ENCODE data around the gene CHD6. TPM values are rescaled to one million over a fixed set of nuclear protein-coding genes. Genes with fewer than 3 reads are reported as not detected.

The CHD6 gene
- total RNA-seq, 1 experiment from 2014 or later = 20.9 TPM

DNA sequence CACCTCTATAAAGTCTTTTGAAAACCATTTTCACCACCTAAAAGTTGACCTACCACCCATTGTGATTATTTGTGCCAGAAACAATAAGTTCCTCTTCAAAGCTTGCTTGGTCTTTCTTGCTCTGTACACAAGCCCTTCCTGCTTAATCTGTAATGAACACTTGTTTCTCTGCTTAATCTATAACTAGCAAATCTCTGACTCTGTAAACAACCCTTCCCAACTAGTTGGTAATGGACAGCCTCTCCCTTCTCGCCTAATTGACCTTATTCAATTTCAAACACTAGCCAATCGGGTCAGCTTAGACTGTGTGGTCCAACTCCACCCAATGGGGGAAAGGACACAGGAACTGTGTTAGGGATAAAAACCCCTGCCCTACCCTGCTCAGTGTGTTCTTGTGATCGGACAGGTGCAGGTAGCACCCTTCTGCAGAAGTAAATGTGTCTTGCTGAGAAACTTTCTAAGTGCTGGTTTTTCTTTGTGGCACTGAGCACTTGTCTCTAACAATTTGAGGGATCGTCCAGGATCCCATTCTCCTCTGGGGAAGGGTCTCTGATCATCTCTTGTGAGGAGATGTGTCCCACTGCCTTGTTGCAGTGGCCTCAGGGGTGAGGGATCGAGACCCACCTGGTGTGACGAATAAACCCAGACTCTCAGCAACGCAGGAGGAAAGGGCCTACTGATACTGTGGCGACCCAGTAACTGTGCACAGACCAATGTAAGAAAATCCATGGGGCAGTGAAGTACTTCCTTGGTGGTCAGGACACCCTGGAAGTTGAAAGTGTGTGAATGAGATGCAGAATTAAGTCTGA is 23.5 kb downstream of the CHD6 start:
- Histone ChIP-seq H3K27ac (no peak overlapping the region), H3K36me3 (peaks cover 4% of the 10 kb centered on the region; the same call in 1 of the 2 replicates)

DNA sequence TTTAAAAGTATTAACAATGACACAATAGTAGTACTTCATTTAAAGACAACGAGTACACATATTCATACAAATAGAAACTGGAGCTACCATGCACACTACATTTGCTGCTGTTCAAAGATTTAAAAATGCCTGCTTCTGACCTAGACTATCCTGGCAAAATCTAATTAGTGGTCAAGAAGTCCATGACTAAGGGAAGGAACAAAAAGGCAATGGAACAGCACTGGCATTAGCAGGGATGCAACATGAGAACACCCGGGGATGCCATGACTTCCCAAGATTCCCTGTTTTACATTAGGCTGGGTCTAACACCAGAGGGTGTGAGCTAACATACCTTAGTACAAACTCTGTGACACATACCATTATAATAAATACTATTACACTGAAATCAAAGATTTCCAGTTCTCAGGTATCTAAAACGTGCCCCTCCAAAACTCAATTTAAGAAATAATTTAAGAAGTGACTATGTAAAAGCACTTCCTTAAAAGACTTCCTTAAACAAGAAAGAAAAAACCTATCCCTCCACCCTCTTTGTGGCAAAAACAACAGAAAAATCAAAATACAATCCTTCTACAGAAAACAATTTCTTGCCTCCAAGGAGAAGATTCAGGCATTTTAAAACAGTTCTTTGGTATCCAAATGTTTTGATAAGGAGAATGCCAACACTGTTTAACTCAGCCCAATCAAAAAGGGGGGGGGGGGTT is 25.5 kb downstream of the CHD6 start:
- Histone ChIP-seq H3K4me1 (replicated peaks) (no peaks in the 10 kb centered on the region), H3K4me3 (no peak overlapping the region), H3K27ac (no peak overlapping the region), H3K9me3 (replicated peaks) (peaks cover under 1% of the 10 kb centered on the region; the same call in 1 of the 2 replicates), H3K36me3 (peaks cover 4% of the 10 kb centered on the region), H3K27me3 (replicated peaks) (no peaks in the 10 kb centered on the region)
- no peak for DNase-seq (ENCODE audit: low read depth in 1 of 2, low spot score in 2 of 2)

More for the DNA sequence above, 23.5 kb downstream of the CHD6 start:
- H3K27me3 ChIP-seq (replicated peaks) = no peaks in the 10 kb centered on the region
- H3K4me1 ChIP-seq (replicated peaks) = no peaks in the 10 kb centered on the region
- H3K4me3 ChIP-seq = no peak overlapping the region
- H3K9me3 ChIP-seq (replicated peaks) = peaks cover 21% of the 10 kb centered on the region
- DNase-seq (ENCODE audit: low read depth in 1 of 2, low spot score in 2 of 2) = no peak

DNA sequence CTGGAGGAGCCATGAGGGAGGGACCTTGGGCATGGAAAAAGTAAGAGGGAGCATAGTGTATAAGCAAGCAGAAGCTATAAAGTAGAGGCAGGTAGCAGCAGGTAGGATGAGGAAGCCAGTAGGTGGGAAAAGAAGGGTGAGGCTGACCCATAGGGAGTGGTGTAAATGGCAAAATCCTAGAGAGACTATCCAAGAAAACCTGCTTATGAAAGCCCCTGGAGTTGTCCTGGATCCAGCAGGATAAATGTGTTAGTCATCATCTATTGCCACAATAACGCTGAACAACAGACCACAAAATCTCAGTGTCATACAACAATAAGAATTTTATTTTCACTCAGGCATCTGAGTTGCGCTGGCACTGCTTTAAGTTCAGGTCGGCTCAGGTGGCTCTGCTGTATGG is 30.2 kb downstream of the CHD6 start:
- Histone ChIP-seq H3K4me3 (no peak overlapping the region), H3K9me3 (replicated peaks) (no peaks in the 10 kb centered on the region), H3K27ac (no peak overlapping the region), H3K27me3 (replicated peaks) (no peaks in the 10 kb centered on the region), H3K4me1 (replicated peaks) (no peaks in the 10 kb centered on the region), H3K36me3 (peaks cover 2% of the 10 kb centered on the region; the same call in 1 of the 2 replicates)
- DNase-seq (ENCODE audit: low read depth in 1 of 2, low spot score in 2 of 2) = no peak

DNA sequence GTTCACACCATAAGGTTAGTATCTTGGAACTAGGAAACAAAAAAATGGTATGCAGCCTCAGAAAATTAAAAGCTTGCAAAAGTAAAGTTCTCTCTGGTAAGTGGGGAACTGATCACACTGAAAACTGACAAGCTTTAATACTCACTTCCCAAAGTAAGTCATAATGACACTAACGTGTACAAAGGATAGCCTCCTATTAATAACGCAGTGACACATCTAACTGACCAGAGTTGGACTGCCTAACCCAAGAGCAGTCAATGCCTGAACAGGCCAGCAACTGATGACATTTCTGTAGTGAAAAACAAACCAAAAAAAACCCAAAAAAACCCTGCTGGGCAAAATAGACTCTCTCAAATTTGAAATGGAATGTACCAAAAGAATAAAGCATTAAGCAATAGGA is 30.7 kb downstream of the CHD6 start:
- Histone ChIP-seq H3K27ac (no peak overlapping the region), H3K9me3 (replicated peaks) (no peaks in the 10 kb centered on the region), H3K27me3 (replicated peaks) (no peaks in the 10 kb centered on the region), H3K4me1 (replicated peaks) (no peaks in the 10 kb centered on the region), H3K4me3 (no peak overlapping the region), H3K36me3 (peaks cover 2% of the 10 kb centered on the region; the same call in 1 of the 2 replicates)
- DNase-seq (ENCODE audit: low read depth in 1 of 2, low spot score in 2 of 2) = no peak

GRCh38 chr20:41586772-41587171 is 31.4 kb downstream of the CHD6 start:
- Histone ChIP-seq H3K9me3 (replicated peaks) (no peaks in the 10 kb centered on the region), H3K27ac (no peak overlapping the region), H3K36me3 (peaks cover 2% of the 10 kb centered on the region; the same call in 1 of the 2 replicates), H3K4me3 (no peak overlapping the region), H3K4me1 (replicated peaks) (no peaks in the 10 kb centered on the region), H3K27me3 (replicated peaks) (no peaks in the 10 kb centered on the region)
- DNase-seq (ENCODE audit: low read depth in 1 of 2, low spot score in 2 of 2) = no peak

DNA sequence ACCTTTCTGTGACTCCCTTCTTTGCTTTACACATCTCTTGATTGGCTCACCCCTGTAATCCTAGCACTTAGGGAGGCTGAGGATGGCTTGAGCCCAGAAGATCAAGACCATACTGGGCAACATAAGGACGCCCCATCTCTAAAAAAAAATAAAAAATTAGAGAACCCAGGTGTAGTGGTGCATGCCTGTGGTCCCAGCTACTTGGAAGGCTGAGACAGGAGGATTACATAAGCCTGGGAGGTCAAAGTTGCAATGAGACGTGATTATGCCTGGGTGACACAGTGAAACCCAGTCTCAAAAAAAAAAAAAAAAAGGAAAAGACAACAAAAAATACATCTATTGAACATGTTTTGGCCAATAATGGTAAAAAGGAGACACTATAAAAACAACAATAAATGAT is 37.8 kb downstream of the CHD6 start:
- Histone ChIP-seq H3K27me3 (replicated peaks) (no peaks in the 10 kb centered on the region), H3K4me3 (no peak overlapping the region), H3K9me3 (replicated peaks) (no peaks in the 10 kb centered on the region; the same call in 1 of the 2 replicates), H3K36me3 (no peaks in the 10 kb centered on the region), H3K4me1 (replicated peaks) (peaks cover 5% of the 10 kb centered on the region; the same call in 1 of the 2 replicates), H3K27ac (no peak overlapping the region)
- no peak for DNase-seq (ENCODE audit: low read depth in 1 of 2, low spot score in 2 of 2)

DNA sequence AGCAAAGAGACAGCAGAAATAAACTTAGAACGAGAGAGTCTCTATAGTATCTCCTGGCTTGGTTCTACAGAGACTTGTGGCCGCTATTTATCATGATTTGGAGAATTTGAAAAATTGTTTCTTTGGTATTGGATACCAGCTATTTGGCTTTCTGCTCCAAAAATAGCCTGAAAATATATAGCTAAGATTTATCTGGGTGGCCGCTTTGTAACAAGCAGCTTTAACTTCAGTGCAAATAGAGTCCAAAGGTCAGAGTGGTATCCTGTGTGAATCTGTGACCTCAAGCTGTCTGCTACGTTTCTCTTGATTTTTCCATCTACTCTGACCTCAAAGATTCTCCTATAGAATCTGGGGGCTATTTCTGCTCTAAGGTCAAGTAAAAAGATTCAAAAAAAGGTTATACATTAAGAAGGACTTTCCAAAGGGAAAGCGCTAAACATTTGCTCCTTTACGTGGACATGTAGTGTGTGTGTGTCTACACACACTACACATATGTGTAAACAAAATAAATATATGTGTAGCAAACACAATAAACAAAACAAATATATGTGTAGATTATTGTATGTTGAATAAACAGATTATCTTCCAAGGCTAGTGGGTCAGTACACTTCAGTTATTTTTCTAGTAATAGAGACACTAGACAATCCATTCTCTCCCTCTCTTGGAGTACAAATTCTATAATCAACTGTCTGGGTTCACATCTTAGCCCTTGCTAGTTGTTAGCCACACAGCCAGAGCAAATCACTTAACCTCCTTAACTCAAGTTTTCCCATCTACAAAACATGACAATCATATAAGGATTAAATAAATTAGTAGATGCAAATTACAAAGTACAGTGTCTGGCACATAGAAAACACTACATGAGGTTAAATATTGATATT is 40.8 kb downstream of the CHD6 start:
- Histone ChIP-seq H3K9me3 (replicated peaks) (no peaks in the 10 kb centered on the region; the same call in 1 of the 2 replicates), H3K27me3 (replicated peaks) (no peaks in the 10 kb centered on the region), H3K36me3 (no peaks in the 10 kb centered on the region), H3K4me3 (no peak overlapping the region), H3K27ac (no peak overlapping the region), H3K4me1 (replicated peaks) (peaks cover 5% of the 10 kb centered on the region; the same call in 1 of the 2 replicates)
- DNase-seq (ENCODE audit: low read depth in 1 of 2, low spot score in 2 of 2) = no peak

DNA sequence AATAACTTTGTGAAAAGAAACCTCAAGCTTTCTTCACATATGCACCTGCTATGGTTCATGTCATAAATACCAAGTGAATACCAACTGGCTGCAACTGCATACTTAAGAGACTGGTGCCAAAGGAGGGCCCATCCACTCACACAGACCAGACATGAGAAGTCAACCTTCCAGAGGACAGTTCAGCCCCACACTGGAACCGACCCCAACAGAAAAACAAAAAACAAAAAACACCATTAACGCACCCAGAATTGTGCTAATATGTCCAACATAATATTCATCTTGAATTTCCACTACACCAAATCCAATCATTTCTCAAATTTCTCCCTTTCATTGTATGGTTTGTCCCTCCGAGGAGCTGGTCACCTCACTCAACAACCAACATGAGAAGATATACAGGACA is 42.8 kb downstream of the CHD6 start:
- Histone ChIP-seq H3K4me3 (no peak overlapping the region), H3K27me3 (replicated peaks) (no peaks in the 10 kb centered on the region), H3K4me1 (replicated peaks) (peaks cover 5% of the 10 kb centered on the region; the same call in 1 of the 2 replicates), H3K9me3 (replicated peaks) (no peaks in the 10 kb centered on the region; the same call in 1 of the 2 replicates), H3K36me3 (no peaks in the 10 kb centered on the region), H3K27ac (no peak overlapping the region)
- DNase-seq (ENCODE audit: low read depth in 1 of 2, low spot score in 2 of 2) = no peak

DNA sequence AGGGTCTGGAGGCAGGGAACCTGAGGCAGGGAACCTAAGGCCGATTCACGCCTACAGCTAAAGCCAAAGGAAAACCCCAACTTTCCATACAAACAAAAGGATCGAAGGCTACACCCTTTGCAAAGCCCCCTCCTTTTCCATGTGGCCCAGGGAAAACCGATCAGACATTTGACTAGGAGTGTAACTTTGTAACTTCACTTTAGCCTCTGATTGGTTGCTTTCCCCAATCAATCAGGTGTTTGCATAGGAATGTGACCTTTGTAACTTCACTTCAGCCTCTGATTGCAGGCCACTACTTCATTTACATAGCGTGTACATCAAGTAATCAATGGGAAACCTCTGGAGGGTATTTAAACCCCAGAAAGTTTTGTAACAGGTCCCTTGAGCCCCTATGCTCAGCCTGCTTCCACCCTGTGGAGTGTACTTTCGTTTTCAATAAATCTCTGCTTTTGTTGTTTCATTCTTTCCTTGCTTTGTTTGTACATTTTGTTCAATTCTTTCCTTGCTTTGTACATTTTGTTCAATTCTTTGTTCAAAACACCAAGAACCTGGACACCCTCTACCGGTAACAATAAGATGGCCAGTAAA is 43.3 kb downstream of the CHD6 start:
- no peak for DNase-seq (ENCODE audit: low read depth in 1 of 2, low spot score in 2 of 2)
- no peak overlapping the region for H3K27ac ChIP-seq
- no peak overlapping the region for H3K4me3 ChIP-seq
- no peaks in the 10 kb centered on the region; the same call in 1 of the 2 replicates for H3K9me3 ChIP-seq (replicated peaks)
- H3K4me1 ChIP-seq (replicated peaks) = peaks cover 5% of the 10 kb centered on the region; the same call in 1 of the 2 replicates
- no peaks in the 10 kb centered on the region for H3K27me3 ChIP-seq (replicated peaks)
- H3K36me3 ChIP-seq = no peaks in the 10 kb centered on the region

DNA sequence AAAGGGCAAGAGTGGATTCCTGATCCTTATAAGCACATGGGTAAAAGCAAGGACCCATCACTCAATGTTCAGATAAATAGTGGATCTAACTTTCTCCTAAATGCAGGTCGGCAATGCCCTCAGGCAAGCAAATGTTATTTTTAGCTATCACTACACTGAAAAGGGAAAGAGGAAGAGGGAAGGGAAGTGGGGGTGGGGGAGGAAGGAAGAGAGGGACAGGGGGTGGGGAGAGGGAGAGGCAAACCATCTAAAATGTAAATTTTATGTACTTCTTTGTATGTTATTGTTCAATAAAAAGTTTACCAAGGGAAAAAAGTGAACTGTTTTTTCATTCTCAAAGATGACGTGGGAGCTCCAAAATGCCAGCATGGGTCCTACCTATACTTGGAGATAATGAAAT is 44.2 kb downstream of the CHD6 start:
- no peak for DNase-seq (ENCODE audit: low read depth in 1 of 2, low spot score in 2 of 2)
- H3K4me3 ChIP-seq = no peak overlapping the region

GRCh38 chr20:41572010-41572572 is 46.1 kb downstream of the CHD6 start:
- H3K9me3 ChIP-seq (replicated peaks) = no peaks in the 10 kb centered on the region; the same call in 1 of the 2 replicates
- no peak overlapping the region for H3K27ac ChIP-seq
- peaks cover 2% of the 10 kb centered on the region; the same call in 1 of the 2 replicates for H3K4me1 ChIP-seq (replicated peaks)
- H3K27me3 ChIP-seq (replicated peaks) = no peaks in the 10 kb centered on the region
- DNase-seq (ENCODE audit: low read depth in 1 of 2, low spot score in 2 of 2) = no peak
- no peaks in the 10 kb centered on the region for H3K36me3 ChIP-seq
- no peak overlapping the region for H3K4me3 ChIP-seq

More for the DNA sequence above, 44.2 kb downstream of the CHD6 start:
- Histone ChIP-seq H3K9me3 (replicated peaks) (no peaks in the 10 kb centered on the region; the same call in 1 of the 2 replicates), H3K27ac (no peak overlapping the region), H3K4me1 (replicated peaks) (peaks cover 5% of the 10 kb centered on the region; the same call in 1 of the 2 replicates), H3K36me3 (no peaks in the 10 kb centered on the region), H3K27me3 (replicated peaks) (no peaks in the 10 kb centered on the region)

GRCh38 chr20:41571006-41571405 is 47.2 kb downstream of the CHD6 start:
- Histone ChIP-seq H3K27me3 (replicated peaks) (no peaks in the 10 kb centered on the region), H3K4me3 (no peak overlapping the region), H3K4me1 (replicated peaks) (no peaks in the 10 kb centered on the region), H3K9me3 (replicated peaks) (no peaks in the 10 kb centered on the region; the same call in 1 of the 2 replicates), H3K27ac (no peak overlapping the region), H3K36me3 (no peaks in the 10 kb centered on the region)
- no peak for DNase-seq (ENCODE audit: low read depth in 1 of 2, low spot score in 2 of 2)

DNA sequence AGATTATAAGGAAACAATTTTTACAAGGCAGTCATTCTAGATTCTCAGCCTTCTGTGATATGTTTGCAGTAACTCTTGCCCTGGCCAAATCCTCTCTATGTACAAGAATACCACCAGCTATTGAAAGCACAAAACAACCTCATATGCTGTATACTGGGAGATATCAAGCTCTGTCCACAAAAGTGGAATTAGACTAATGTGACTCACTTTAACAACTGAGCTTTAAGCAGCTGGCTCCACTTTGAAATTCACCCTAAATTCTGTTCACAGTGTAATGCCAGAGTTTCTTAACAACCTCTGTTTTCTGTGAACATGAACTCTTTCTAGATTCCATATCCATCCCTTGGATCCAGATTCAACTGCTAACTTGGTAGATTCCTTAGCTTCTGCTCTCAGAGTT is 47.6 kb downstream of the CHD6 start:
- no peak overlapping the region for H3K27ac ChIP-seq
- no peaks in the 10 kb centered on the region; the same call in 1 of the 2 replicates for H3K9me3 ChIP-seq (replicated peaks)
- H3K4me3 ChIP-seq = no peak overlapping the region
- no peak for DNase-seq (ENCODE audit: low read depth in 1 of 2, low spot score in 2 of 2)
- H3K36me3 ChIP-seq = no peaks in the 10 kb centered on the region
- no peaks in the 10 kb centered on the region for H3K4me1 ChIP-seq (replicated peaks)
- no peaks in the 10 kb centered on the region for H3K27me3 ChIP-seq (replicated peaks)

Measured in SJSA1 (cell line).